Measurements from ENCODE around the gene RUFY2.

- TF ChIP-seq CTCF (conservative IDR thresholded peaks at IDR 0.05; ENCODE audit: low read depth in 2 of 2) (peak in 1 of 2 experiments; percentile 69; a peak in 2 of 4 replicates), ETS1 (IDR thresholded peaks at IDR 0.05) (no peak)
These were observed at the start of gene RUFY2 for GRCh38 chr10:68406815-68407548.

Measured in GM23338 (cell line).